Measurements from ENCODE around the gene HS2ST1.
"Not testable (repeated sequence)": the region's sequence is repeated elsewhere in the genome, so short reads cannot be mapped to it uniquely, and the experiment has no call there.

HS2ST1 gene

GRCh38 chr1:87062687-87063086, 148.3 kb downstream of the HS2ST1 start:
- no CpG with 5 or more reads among the region's 2 CpGs for WGBS (ENCODE audit: insufficient coverage, insufficient read length)
- H3K9me3 ChIP-seq (ENCODE audit: control insufficient read depth, insufficient read depth, low read length): no peaks in the 10 kb centered on the region
- no peaks in the 10 kb centered on the region for H3K27me3 ChIP-seq (ENCODE audit: control insufficient read depth, insufficient read depth, low read length)
- no peak overlapping the region for H3K4me3 ChIP-seq (ENCODE audit: low read length)
- no peaks in the 10 kb centered on the region for H3K4me1 ChIP-seq (ENCODE audit: control insufficient read depth, insufficient read depth, low read length)
- H3K36me3 ChIP-seq (ENCODE audit: control insufficient read depth, insufficient read depth, low read length): no peaks in the 10 kb centered on the region
- no peak overlapping the region for H3K27ac ChIP-seq (ENCODE audit: low read length)
- no peak for DNase-seq (ENCODE audit: low read depth, low spot score)

- no peaks in the 10 kb centered on the region for H3K4me1 ChIP-seq (ENCODE audit: control insufficient read depth, insufficient read depth, low read length)
- H3K9me3 ChIP-seq (ENCODE audit: control insufficient read depth, insufficient read depth, low read length): no peaks in the 10 kb centered on the region
- H3K27ac ChIP-seq (ENCODE audit: low read length): no peak overlapping the region
- no peaks in the 10 kb centered on the region for H3K27me3 ChIP-seq (ENCODE audit: control insufficient read depth, insufficient read depth, low read length)
- H3K36me3 ChIP-seq (ENCODE audit: control insufficient read depth, insufficient read depth, low read length): no peaks in the 10 kb centered on the region
- DNase-seq (ENCODE audit: low read depth, low spot score): no peak
- H3K4me3 ChIP-seq (ENCODE audit: low read length): no peak overlapping the region
Observed at GRCh38 chr1:87064309-87064708, 149.9 kb downstream of the HS2ST1 start.

GRCh38 chr1:87064986-87065385, 150.6 kb downstream of the HS2ST1 start:
- H3K4me3 ChIP-seq (ENCODE audit: low read length): no peak overlapping the region
- H3K27me3 ChIP-seq (ENCODE audit: control insufficient read depth, insufficient read depth, low read length): no peaks in the 10 kb centered on the region
- no peaks in the 10 kb centered on the region for H3K4me1 ChIP-seq (ENCODE audit: control insufficient read depth, insufficient read depth, low read length)
- no peak for DNase-seq (ENCODE audit: low read depth, low spot score)
- WGBS (ENCODE audit: insufficient coverage, insufficient read length): no CpG with 5 or more reads among the region's 1 CpG
- H3K27ac ChIP-seq (ENCODE audit: low read length): no peak overlapping the region
- no peaks in the 10 kb centered on the region for H3K9me3 ChIP-seq (ENCODE audit: control insufficient read depth, insufficient read depth, low read length)
- H3K36me3 ChIP-seq (ENCODE audit: control insufficient read depth, insufficient read depth, low read length): no peaks in the 10 kb centered on the region

- not testable (repeated sequence) for H3K36me3 ChIP-seq (ENCODE audit: control insufficient read depth, insufficient read depth, low read length); H3K27me3 ChIP-seq (ENCODE audit: control insufficient read depth, insufficient read depth, low read length); H3K27ac ChIP-seq (ENCODE audit: low read length); H3K9me3 ChIP-seq (ENCODE audit: control insufficient read depth, insufficient read depth, low read length); H3K4me1 ChIP-seq (ENCODE audit: control insufficient read depth, insufficient read depth, low read length); H3K4me3 ChIP-seq (ENCODE audit: low read length); DNase-seq (ENCODE audit: low read depth, low spot score)
- no CpG with 5 or more reads among the region's 1 CpG for WGBS (ENCODE audit: insufficient coverage, insufficient read length)
Observed at GRCh38 chr1:87066708-87067107, 152.3 kb downstream of the HS2ST1 start.

- no peaks in the 10 kb centered on the region for H3K27me3 ChIP-seq (ENCODE audit: control insufficient read depth, insufficient read depth, low read length)
- DNase-seq (ENCODE audit: low read depth, low spot score): no peak
- H3K27ac ChIP-seq (ENCODE audit: low read length): no peak overlapping the region
- H3K4me3 ChIP-seq (ENCODE audit: low read length): no peak overlapping the region
- H3K4me1 ChIP-seq (ENCODE audit: control insufficient read depth, insufficient read depth, low read length): no peaks in the 10 kb centered on the region
- no peaks in the 10 kb centered on the region for H3K9me3 ChIP-seq (ENCODE audit: control insufficient read depth, insufficient read depth, low read length)
- no peaks in the 10 kb centered on the region for H3K36me3 ChIP-seq (ENCODE audit: control insufficient read depth, insufficient read depth, low read length)
Observed at GRCh38 chr1:87072411-87072810, 158.0 kb downstream of the HS2ST1 start.

GRCh38 chr1:87072904-87073303, 158.5 kb downstream of the HS2ST1 start:
- H3K4me1 ChIP-seq (ENCODE audit: control insufficient read depth, insufficient read depth, low read length): no peaks in the 10 kb centered on the region
- WGBS (ENCODE audit: insufficient coverage, insufficient read length): no CpG with 5 or more reads among the region's 7 CpGs
- no peaks in the 10 kb centered on the region for H3K36me3 ChIP-seq (ENCODE audit: control insufficient read depth, insufficient read depth, low read length)
- no peak overlapping the region for H3K27ac ChIP-seq (ENCODE audit: low read length)
- H3K9me3 ChIP-seq (ENCODE audit: control insufficient read depth, insufficient read depth, low read length): no peaks in the 10 kb centered on the region
- no peaks in the 10 kb centered on the region for H3K27me3 ChIP-seq (ENCODE audit: control insufficient read depth, insufficient read depth, low read length)
- H3K4me3 ChIP-seq (ENCODE audit: low read length): no peak overlapping the region
- DNase-seq (ENCODE audit: low read depth, low spot score): no peak

GRCh38 chr1:87074001-87074795, 159.8 kb downstream of the HS2ST1 start:
- no CpG with 5 or more reads among the region's 2 CpGs for WGBS (ENCODE audit: insufficient coverage, insufficient read length)
- H3K36me3 ChIP-seq (ENCODE audit: control insufficient read depth, insufficient read depth, low read length): no peaks in the 10 kb centered on the region

GRCh38 chr1:87077959-87078639, 163.7 kb downstream of the HS2ST1 start:
- Histone ChIP-seq H3K27ac (ENCODE audit: low read length) (no peak overlapping the region), H3K4me1 (ENCODE audit: control insufficient read depth, insufficient read depth, low read length) (no peaks in the 10 kb centered on the region), H3K4me3 (ENCODE audit: low read length) (no peak overlapping the region), H3K9me3 (ENCODE audit: control insufficient read depth, insufficient read depth, low read length) (no peaks in the 10 kb centered on the region), H3K27me3 (ENCODE audit: control insufficient read depth, insufficient read depth, low read length) (no peaks in the 10 kb centered on the region), H3K36me3 (ENCODE audit: control insufficient read depth, insufficient read depth, low read length) (no peaks in the 10 kb centered on the region)
- no CpG with 5 or more reads among the region's 2 CpGs for WGBS (ENCODE audit: insufficient coverage, insufficient read length)
- no peak for DNase-seq (ENCODE audit: low read depth, low spot score)

More at GRCh38 chr1:87074001-87074795, 159.8 kb downstream of the HS2ST1 start:
- no peak overlapping the region for H3K4me3 ChIP-seq (ENCODE audit: low read length)
- H3K27ac ChIP-seq (ENCODE audit: low read length): no peak overlapping the region
- no peaks in the 10 kb centered on the region for H3K9me3 ChIP-seq (ENCODE audit: control insufficient read depth, insufficient read depth, low read length)
- DNase-seq (ENCODE audit: low read depth, low spot score): no peak
- no peaks in the 10 kb centered on the region for H3K4me1 ChIP-seq (ENCODE audit: control insufficient read depth, insufficient read depth, low read length)
- H3K27me3 ChIP-seq (ENCODE audit: control insufficient read depth, insufficient read depth, low read length): no peaks in the 10 kb centered on the region

- no peak for DNase-seq (ENCODE audit: low read depth, low spot score)
- H3K9me3 ChIP-seq (ENCODE audit: control insufficient read depth, insufficient read depth, low read length): no peaks in the 10 kb centered on the region
- WGBS (ENCODE audit: insufficient coverage, insufficient read length): no CpG with 5 or more reads among the region's 3 CpGs
- H3K27ac ChIP-seq (ENCODE audit: low read length): no peak overlapping the region
- no peak overlapping the region for H3K4me3 ChIP-seq (ENCODE audit: low read length)
- H3K27me3 ChIP-seq (ENCODE audit: control insufficient read depth, insufficient read depth, low read length): no peaks in the 10 kb centered on the region
- no peaks in the 10 kb centered on the region for H3K36me3 ChIP-seq (ENCODE audit: control insufficient read depth, insufficient read depth, low read length)
- H3K4me1 ChIP-seq (ENCODE audit: control insufficient read depth, insufficient read depth, low read length): no peaks in the 10 kb centered on the region
Observed at GRCh38 chr1:87084244-87084836, 169.9 kb downstream of the HS2ST1 start.

- no peak for DNase-seq (ENCODE audit: low read depth, low spot score)
- Histone ChIP-seq H3K27me3 (ENCODE audit: control insufficient read depth, insufficient read depth, low read length) (no peaks in the 10 kb centered on the region), H3K4me1 (ENCODE audit: control insufficient read depth, insufficient read depth, low read length) (no peaks in the 10 kb centered on the region; the same call in 1 of the 2 replicates), H3K36me3 (ENCODE audit: control insufficient read depth, insufficient read depth, low read length) (no peaks in the 10 kb centered on the region), H3K9me3 (ENCODE audit: control insufficient read depth, insufficient read depth, low read length) (no peaks in the 10 kb centered on the region), H3K27ac (ENCODE audit: low read length) (no peak overlapping the region), H3K4me3 (ENCODE audit: low read length) (no peak overlapping the region)
- no CpG with 5 or more reads among the region's 8 CpGs for WGBS (ENCODE audit: insufficient coverage, insufficient read length)
Observed at GRCh38 chr1:87086120-87086519, 171.7 kb downstream of the HS2ST1 start.
